ENCODE data around the gene DSP. TPM values are rescaled to one million over a fixed set of nuclear protein-coding genes. Genes with fewer than 3 reads are reported as not detected.
A peak's percentile ranks its signal among the peaks of the same experiment; 100 is the strongest.

DSP gene
- total RNA-seq, 1 experiment from 2014 or later = 109 TPM

DNA sequence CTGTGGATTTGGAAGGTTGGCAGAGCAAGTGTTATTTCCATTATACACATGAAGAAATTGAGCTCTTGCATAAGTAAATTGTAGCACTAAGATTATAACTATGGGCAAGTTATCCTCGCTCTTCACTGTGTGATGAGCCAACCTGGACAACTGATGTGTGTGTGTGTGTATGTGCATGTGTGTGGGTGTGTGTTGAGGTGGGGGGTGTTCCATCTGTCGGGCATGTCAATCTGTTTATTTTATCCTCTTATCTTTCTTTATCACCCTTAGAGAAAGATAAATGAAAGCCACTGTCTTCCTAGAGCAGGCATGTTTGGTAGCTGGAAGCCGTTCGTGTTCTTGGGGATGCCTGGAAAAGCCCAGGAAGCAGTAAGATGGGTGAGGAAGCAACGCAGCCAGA, 3.0 kb upstream of the DSP start:
- no peaks in the 10 kb centered on the region for H3K4me1 ChIP-seq (replicated peaks; ENCODE audit: insufficient read depth)
- H3K27ac ChIP-seq = no peak overlapping the region
- TF ChIP-seq EZH2 (IDR thresholded peaks at IDR 0.05; ENCODE audit: low read depth) = no peak

DNA sequence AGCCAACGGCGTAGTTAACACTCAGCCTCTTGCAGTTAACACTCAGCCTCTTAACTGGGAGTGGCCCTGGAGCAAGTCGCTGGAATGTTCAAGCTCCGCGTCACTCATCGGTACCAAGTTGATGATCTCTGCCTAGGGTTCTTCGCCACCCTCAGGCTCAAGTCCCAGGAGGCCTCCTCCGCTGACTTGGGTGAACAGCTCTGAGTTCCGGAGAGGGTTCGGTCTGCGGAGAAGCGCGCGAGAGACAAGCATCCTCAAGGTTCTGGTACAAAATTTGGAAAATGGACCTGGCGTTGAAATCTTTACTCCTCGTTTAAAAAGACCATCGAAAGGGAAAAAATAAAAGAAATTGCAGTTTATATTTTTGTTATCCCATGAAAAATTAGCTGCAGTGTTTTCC, 876 bp upstream of the DSP start:
- Histone ChIP-seq H3K27me3 (ENCODE audit: insufficient read depth, low read depth) (no peaks in the 10 kb centered on the region), H3F3A (ENCODE audit: insufficient read depth, low read depth) (peaks cover 15% of the 10 kb centered on the region; the same call in 1 of the 2 replicates), H3K9me2 (ENCODE audit: insufficient read depth) (no peaks in the 10 kb centered on the region), H3K4me1 (replicated peaks; ENCODE audit: insufficient read depth) (peaks cover 20% of the 10 kb centered on the region), H3K4me2 (peak overlapping the region; percentile 91), H3K27ac (peak overlapping the region; percentile 72), H3K36me3 (ENCODE audit: low read depth) (no peaks in the 10 kb centered on the region), H3K79me2 (ENCODE audit: low read depth) (peaks cover 25% of the 10 kb centered on the region), H4K20me1 (ENCODE audit: insufficient read depth) (no peaks in the 10 kb centered on the region; the same call in 1 of the 2 replicates), H3K9me3 (ENCODE audit: insufficient read depth, low read depth) (no peaks in the 10 kb centered on the region), H3K4me3 (peak overlapping the region; percentile 81), H2AFZ (peak overlapping the region; percentile 81; the same call in 1 of the 2 replicates)
- TSS peak; percentile 91 for BruUV-seq (replicated peaks)
- CTCF ChIA-PET = interaction anchor here (0.5 to 1.1 kb wide), 2 partner anchors 23 to 115 kb away, joined by 6 to 10 read pairs; no protein-coding TSS in a partner anchor
- DNase-seq = peak; percentile 59 to 60
- TF ChIP-seq CTCF (conservative IDR thresholded peaks at IDR 0.05) = no peak
- intact Hi-C loops (cut with micrococcal nuclease; ENCODE audit: unreplicated experiment) = loop anchor here (5.0 kb wide), 2 partner anchors 52 to 73 kb away; partner anchors contain the start of gene SNRNP48
- POLR2A ChIA-PET (ENCODE audit: unreplicated experiment) = interaction anchor here (0.5 to 0.7 kb wide), 4 partner anchors 36 to 937 kb away, joined by 3 to 17 read pairs (median 4); no protein-coding TSS in a partner anchor

More for the DNA sequence above, 3.0 kb upstream of the DSP start:
- Histone ChIP-seq H3K36me3 (ENCODE audit: low read depth) (no peaks in the 10 kb centered on the region), H3K27me3 (ENCODE audit: insufficient read depth, low read depth) (no peaks in the 10 kb centered on the region), H3K79me2 (ENCODE audit: low read depth) (peaks cover 4% of the 10 kb centered on the region), H3F3A (ENCODE audit: insufficient read depth, low read depth) (peaks cover 15% of the 10 kb centered on the region; the same call in 1 of the 2 replicates), H3K9me3 (ENCODE audit: insufficient read depth, low read depth) (no peaks in the 10 kb centered on the region), H3K4me3 (no peak overlapping the region), H2AFZ (no peak overlapping the region), H4K20me1 (ENCODE audit: insufficient read depth) (no peaks in the 10 kb centered on the region), H3K4me2 (no peak overlapping the region), H3K9me2 (ENCODE audit: insufficient read depth) (no peaks in the 10 kb centered on the region)
- CTCF ChIA-PET = interaction anchor here (0.7 kb wide), 1 partner anchor 935 kb away, joined by 9 read pairs; no protein-coding TSS in a partner anchor
- no TSS peak for BruUV-seq (replicated peaks)
- POLR2A ChIA-PET (ENCODE audit: unreplicated experiment) = no interaction called here
- DNase-seq = no peak
- intact Hi-C loops (cut with micrococcal nuclease; ENCODE audit: unreplicated experiment) = no loop called here

DNA sequence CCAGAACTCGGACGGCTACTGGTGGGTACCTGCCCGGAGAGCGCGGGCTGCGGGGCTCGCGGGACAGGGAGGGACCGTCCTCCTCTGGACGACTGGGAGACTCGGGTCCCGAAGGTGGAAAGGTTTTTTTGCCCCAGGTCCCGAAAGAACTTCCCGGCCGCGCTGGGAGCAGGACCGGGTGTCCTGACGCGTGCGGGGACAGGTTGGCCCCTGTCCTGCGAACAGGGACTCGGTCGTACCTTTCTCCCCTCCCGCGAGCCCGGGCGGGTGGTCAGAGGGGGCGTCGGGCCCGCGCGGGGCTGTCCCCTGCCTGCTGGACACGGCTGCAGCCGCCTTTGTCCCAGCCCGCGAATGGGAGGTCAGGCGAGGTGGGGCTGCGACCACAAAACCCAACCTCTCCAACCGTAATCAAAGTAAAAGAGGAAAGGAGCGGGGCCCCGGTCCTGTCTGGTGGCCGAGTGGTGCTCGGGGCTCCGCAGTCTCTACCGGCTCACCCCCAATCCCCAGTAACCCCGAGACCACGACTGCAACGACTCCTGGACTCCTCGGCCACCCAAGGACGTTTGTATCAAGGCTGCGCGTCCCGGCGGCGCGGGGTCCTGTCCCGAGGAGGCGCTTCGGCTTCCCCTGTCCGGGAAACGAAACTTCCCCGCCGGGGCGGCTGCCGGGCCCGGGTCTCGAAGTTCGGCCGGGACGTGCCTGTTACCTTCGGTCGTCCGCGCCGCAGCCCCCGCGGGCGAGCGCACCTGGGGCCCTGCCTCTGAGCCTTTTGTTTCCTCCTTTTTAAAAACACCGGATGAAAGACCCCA, 798 bp downstream of the DSP start:
- peaks cover 36% of the 10 kb centered on the region for H3K4me1 ChIP-seq (replicated peaks; ENCODE audit: insufficient read depth)
- intact Hi-C loops (cut with micrococcal nuclease; ENCODE audit: unreplicated experiment) = loop anchor here (2.0 to 5.0 kb wide), 4 partner anchors 50 to 229 kb away; partner anchors contain the start of genes SNRNP48 and SSR1
- no peaks in the 10 kb centered on the region; the same call in 1 of the 2 replicates for H4K20me1 ChIP-seq (ENCODE audit: insufficient read depth)
- ChIA-PET CTCF (no interaction called here), POLR2A (ENCODE audit: unreplicated experiment) (interaction anchor here (0.5 to 1.1 kb wide), 5 partner anchors 63 to 856 kb away, joined by 3 to 18 read pairs (median 6); no protein-coding TSS in a partner anchor)
- peak in 1 of 2 experiments; percentile 54 for DNase-seq
- no peaks in the 10 kb centered on the region for H3K9me2 ChIP-seq (ENCODE audit: insufficient read depth)
- no TSS peak for BruUV-seq (replicated peaks)
- no peaks in the 10 kb centered on the region for H3K36me3 ChIP-seq (ENCODE audit: low read depth)
- peaks cover 42% of the 10 kb centered on the region for H3K79me2 ChIP-seq (ENCODE audit: low read depth)
- TF ChIP-seq CTCF (conservative IDR thresholded peaks at IDR 0.05) (no peak), EZH2 (IDR thresholded peaks at IDR 0.05; ENCODE audit: low read depth) (no peak)
- H3K4me2 ChIP-seq = peak overlapping the region; percentile 91
- no peaks in the 10 kb centered on the region for H3K27me3 ChIP-seq (ENCODE audit: insufficient read depth, low read depth)
- no peaks in the 10 kb centered on the region for H3K9me3 ChIP-seq (ENCODE audit: insufficient read depth, low read depth)
- peaks cover 15% of the 10 kb centered on the region; the same call in 1 of the 2 replicates for H3F3A ChIP-seq (ENCODE audit: insufficient read depth, low read depth)
- peak overlapping the region; percentile 81 for H3K4me3 ChIP-seq
- peak overlapping the region; percentile 70 for H2AFZ ChIP-seq
- peak overlapping the region; percentile 79 for H3K27ac ChIP-seq
